Measurements from ENCODE around the gene LGALS7B.

The LGALS7B gene

DNA sequence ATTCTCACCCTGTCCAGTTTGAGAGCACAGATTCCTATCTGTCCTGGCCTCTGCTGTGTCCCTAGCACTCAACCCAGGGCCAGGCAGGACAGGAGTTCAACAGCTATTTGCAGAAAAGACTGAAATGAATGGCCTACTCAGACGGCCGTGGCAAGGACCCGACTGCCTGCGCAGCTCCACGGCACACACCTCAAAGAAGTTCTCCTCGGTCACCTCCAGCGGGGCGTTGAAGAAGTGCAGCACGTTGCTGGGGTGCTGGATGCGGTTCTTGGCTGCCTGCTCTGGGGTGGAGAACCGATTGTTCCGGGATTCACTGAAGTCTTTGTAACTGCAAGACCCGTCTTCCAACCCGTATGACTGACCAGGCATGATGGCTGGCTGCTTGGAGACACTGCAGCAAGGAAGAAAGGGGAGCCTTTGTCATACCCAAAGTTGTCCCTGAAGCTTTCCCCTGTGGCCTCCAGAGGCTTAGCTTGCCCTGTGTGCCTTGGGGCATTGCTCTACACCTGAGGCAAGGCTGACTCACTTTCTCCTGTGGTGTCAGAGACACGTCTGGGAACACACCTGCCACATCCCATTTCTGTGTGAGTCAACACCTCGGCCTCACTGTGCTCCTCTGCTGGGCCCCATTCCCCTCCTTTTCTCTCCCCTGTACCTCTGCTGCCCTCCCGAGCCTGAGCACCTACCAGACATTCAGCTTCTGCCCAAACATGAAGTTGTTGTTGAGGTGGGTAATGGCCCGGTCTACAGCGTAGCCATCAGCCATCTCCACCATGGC, 49.4 kb downstream of the LGALS7B start (continued):
- TF ChIP-seq, protein P1, sequence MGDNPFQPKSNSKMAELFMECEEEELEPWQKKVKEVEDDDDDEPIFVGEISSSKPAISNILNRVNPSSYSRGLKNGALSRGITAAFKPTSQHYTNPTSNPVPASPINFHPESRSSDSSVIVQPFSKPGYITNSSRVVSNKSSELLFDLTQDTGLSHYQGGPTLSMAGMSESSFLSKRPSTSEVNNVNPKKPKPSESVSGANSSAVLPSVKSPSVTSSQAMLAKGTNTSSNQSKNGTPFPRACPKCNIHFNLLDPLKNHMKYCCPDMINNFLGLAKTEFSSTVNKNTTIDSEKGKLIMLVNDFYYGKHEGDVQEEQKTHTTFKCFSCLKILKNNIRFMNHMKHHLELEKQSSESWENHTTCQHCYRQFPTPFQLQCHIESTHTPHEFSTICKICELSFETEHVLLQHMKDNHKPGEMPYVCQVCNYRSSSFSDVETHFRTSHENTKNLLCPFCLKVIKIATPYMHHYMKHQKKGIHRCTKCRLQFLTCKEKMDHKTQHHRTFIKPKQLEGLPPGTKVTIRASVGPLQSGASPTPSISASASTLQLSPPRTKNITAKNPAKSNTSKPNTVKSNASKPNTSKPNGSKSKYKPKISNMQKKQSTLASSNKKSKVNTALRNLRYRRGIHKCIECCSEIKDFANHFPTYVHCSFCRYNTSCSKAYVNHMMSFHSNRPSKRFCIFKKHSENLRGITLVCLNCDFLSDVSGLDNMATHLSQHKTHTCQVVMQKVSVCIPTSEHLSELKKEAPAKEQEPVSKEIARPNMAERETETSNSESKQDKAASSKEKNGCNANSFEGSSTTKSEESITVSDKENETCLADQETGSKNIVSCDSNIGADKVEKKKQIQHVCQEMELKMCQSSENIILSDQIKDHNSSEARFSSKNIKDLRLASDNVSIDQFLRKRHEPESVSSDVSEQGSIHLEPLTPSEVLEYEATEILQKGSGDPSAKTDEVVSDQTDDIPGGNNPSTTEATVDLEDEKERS (tag by site-specific recombination; IDR thresholded peaks at IDR 0.05), result no peak
- no peak for TF ChIP-seq ZNF239 (tag by site-specific recombination; IDR thresholded peaks at IDR 0.05)
- TF ChIP-seq ZNF37A (tag by site-specific recombination; IDR thresholded peaks at IDR 0.05), result no peak
- TF ChIP-seq SCRT1 (tag by site-specific recombination; IDR thresholded peaks at IDR 0.05; ENCODE audit: borderline replicate concordance), result no peak
- TF ChIP-seq, protein P2, sequence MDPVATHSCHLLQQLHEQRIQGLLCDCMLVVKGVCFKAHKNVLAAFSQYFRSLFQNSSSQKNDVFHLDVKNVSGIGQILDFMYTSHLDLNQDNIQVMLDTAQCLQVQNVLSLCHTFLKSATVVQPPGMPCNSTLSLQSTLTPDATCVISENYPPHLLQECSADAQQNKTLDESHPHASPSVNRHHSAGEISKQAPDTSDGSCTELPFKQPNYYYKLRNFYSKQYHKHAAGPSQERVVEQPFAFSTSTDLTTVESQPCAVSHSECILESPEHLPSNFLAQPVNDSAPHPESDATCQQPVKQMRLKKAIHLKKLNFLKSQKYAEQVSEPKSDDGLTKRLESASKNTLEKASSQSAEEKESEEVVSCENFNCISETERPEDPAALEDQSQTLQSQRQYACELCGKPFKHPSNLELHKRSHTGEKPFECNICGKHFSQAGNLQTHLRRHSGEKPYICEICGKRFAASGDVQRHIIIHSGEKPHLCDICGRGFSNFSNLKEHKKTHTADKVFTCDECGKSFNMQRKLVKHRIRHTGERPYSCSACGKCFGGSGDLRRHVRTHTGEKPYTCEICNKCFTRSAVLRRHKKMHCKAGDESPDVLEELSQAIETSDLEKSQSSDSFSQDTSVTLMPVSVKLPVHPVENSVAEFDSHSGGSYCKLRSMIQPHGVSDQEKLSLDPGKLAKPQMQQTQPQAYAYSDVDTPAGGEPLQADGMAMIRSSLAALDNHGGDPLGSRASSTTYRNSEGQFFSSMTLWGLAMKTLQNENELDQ (tag by site-specific recombination; IDR thresholded peaks at IDR 0.05; ENCODE audit: low read depth), result no peak
- TF ChIP-seq ZNF324 (tag by site-specific recombination; IDR thresholded peaks at IDR 0.05), result no peak
- no peak for TF ChIP-seq ZNF558 (tag by site-specific recombination; IDR thresholded peaks at IDR 0.05)
- TF ChIP-seq ZBTB17 (tag by site-specific recombination; IDR thresholded peaks at IDR 0.05), result no peak
- TF ChIP-seq, protein P3, sequence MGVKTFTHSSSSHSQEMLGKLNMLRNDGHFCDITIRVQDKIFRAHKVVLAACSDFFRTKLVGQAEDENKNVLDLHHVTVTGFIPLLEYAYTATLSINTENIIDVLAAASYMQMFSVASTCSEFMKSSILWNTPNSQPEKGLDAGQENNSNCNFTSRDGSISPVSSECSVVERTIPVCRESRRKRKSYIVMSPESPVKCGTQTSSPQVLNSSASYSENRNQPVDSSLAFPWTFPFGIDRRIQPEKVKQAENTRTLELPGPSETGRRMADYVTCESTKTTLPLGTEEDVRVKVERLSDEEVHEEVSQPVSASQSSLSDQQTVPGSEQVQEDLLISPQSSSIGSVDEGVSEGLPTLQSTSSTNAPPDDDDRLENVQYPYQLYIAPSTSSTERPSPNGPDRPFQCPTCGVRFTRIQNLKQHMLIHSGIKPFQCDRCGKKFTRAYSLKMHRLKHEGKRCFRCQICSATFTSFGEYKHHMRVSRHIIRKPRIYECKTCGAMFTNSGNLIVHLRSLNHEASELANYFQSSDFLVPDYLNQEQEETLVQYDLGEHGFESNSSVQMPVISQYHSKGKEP (tag by site-specific recombination; IDR thresholded peaks at IDR 0.05), result no peak
- peak; percentile 47; the same call in 1 of the 2 replicates for TF ChIP-seq HIC1 (tag by site-specific recombination; IDR thresholded peaks at IDR 0.05)

DNA sequence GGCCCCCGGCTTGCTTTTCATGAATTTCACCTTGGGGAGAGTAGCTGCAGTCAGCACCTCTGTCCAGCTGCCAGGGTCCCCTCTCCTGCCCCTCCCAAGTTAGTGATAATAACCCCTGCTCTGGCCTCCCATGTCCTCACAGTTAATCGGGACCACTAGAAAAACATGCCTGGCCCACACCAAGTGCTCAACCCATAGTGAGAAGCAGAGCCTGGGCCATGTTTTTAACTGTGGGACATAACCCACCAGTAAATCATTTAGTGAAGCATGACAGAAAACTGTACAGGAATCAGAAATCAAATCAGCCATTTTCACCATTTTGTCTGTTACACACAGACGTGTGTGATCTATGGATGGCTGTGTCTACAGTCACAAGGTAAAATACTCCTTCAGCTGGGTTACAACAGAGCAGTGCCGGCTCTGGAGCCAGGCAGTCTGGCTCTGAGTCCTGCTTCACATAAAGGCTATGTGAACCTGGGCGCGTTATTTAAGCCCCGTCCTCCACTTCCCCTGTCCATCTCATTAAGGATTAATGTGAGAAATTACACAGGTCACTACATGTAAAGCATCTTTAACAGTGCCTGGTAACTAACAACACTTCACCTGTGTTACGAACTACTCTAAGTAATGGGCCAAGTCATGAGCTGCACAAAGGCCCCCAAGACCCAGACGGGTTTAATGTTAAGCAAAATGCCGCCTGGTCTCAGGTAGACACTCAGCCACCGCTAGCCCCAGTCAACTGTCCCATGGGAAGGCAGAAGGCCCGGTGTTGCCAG, 50.2 kb downstream of the LGALS7B start:
- ChIA-PET POLR2A (interaction anchor here (0.6 to 4.6 kb wide), 8 partner anchors 7 to 581 kb away, joined by 3 to 67 read pairs (median 5); partner anchors contain the start of genes ECH1, HNRNPL, MRPS12 and SARS2), CTCF (interaction anchor here (0.7 kb wide), 1 partner anchor 204 kb away, joined by 4 read pairs; no protein-coding TSS in a partner anchor)
- H3K36me3 ChIP-seq (ENCODE audit: control insufficient read depth in 2 of 2, insufficient read depth in 1 of 2, low read length in 2 of 2), result peaks cover 89 to 94% of the 10 kb centered on the region in 2 experiments
- peak overlapping the region; percentile 63 for H3K27ac ChIP-seq (ENCODE audit: extremely low read depth, low read depth, low read length)
- no peaks in the 10 kb centered on the region for H3K9me3 ChIP-seq (ENCODE audit: control insufficient read depth, insufficient read depth, low read depth, low read length)
- H3K4me1 ChIP-seq (ENCODE audit: control insufficient read depth, insufficient read depth, low read length), result 0 out of 2 replicates have a peak, but pooled peaks cover under 1% of the 10 kb centered on the region
- H3K4me3 ChIP-seq (ENCODE audit: low read depth, low read length), result no peak overlapping the region
- TF ChIP-seq HIC1 (tag by site-specific recombination; IDR thresholded peaks at IDR 0.05) (no peak), ZNF704 (tag by site-specific recombination; IDR thresholded peaks at IDR 0.05) (no peak), ZNF394 (tag by site-specific recombination; IDR thresholded peaks at IDR 0.05; ENCODE audit: borderline replicate concordance) (peak; percentile 37; the same call in 1 of the 2 replicates), ZNF391 (tag by site-specific recombination; IDR thresholded peaks at IDR 0.05; ENCODE audit: borderline replicate concordance, low read depth) (0 out of 2 replicates have a peak, but pooled peaks have one; percentile 49), ZNF311 (tag by site-specific recombination; IDR thresholded peaks at IDR 0.05; ENCODE audit: borderline replicate concordance) (no peak), RBAK (tag by site-specific recombination; IDR thresholded peaks at IDR 0.05) (no peak)
- TF ChIP-seq, protein P4, sequence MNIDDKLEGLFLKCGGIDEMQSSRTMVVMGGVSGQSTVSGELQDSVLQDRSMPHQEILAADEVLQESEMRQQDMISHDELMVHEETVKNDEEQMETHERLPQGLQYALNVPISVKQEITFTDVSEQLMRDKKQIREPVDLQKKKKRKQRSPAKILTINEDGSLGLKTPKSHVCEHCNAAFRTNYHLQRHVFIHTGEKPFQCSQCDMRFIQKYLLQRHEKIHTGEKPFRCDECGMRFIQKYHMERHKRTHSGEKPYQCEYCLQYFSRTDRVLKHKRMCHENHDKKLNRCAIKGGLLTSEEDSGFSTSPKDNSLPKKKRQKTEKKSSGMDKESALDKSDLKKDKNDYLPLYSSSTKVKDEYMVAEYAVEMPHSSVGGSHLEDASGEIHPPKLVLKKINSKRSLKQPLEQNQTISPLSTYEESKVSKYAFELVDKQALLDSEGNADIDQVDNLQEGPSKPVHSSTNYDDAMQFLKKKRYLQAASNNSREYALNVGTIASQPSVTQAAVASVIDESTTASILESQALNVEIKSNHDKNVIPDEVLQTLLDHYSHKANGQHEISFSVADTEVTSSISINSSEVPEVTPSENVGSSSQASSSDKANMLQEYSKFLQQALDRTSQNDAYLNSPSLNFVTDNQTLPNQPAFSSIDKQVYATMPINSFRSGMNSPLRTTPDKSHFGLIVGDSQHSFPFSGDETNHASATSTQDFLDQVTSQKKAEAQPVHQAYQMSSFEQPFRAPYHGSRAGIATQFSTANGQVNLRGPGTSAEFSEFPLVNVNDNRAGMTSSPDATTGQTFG (tag by site-specific recombination; IDR thresholded peaks at IDR 0.05; ENCODE audit: borderline replicate concordance), result no peak
